ENCODE results near the gene NKX1-2. TPM values are rescaled to one million over a fixed set of nuclear protein-coding genes. Genes with fewer than 3 reads are reported as not detected.
"Not testable (repeated sequence)": the region's sequence is repeated elsewhere in the genome, so short reads cannot be mapped to it uniquely, and the experiment has no call there.

The NKX1-2 gene
- total and polyA plus RNA-seq, 2 of the 4 experiments (the other 2 are of a cell fraction), result not detected

DNA sequence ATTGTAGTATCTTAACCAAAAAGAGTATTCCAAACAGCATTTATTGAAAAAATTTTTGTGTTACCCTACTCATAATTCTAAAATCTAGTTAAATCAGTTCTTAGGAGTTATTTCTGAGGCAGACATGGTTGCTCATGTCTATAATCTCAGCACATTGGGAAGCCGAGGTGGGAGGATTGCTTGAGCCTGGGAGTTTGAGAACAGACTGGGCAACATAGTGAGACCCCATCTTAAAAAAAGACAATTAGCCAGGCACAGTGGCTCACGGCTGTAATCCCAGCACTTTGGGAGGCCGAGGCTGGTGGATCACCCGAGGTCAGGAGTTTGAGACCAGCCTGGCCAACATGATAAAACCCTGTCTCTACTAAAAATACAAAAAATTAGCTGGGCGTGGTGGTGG is 8.1 kb downstream of the NKX1-2 start:
- H3K14ac ChIP-seq (replicated peaks; ENCODE audit: low read depth, low read length); H2BK15ac ChIP-seq (ENCODE audit: low read depth, low read length); dilution Hi-C loops (cut with HindIII; ENCODE audit: low sequenced_read_pairs, unreplicated experiment); ATAC-seq (ENCODE audit: low read depth); H3K36me3 ChIP-seq (ENCODE audit: control insufficient read depth, insufficient read depth, low read length); H2BK120ac ChIP-seq (ENCODE audit: low read depth, low read length); H4K20me1 ChIP-seq (ENCODE audit: insufficient read depth, low read length); H3K4me2 ChIP-seq (ENCODE audit: low read depth, low read length); H3K18ac ChIP-seq (ENCODE audit: low read depth, low read length); H3K23ac ChIP-seq (ENCODE audit: low read depth, low read length); BruUV-seq (replicated peaks); H4K91ac ChIP-seq (ENCODE audit: insufficient read depth, low read depth, low read length); in situ Hi-C loops (cut with MboI; ENCODE audit: low sequenced_read_pairs); intact Hi-C loops (cut with micrococcal nuclease); POLR2A ChIA-PET (ENCODE audit: unreplicated experiment); H3K27ac ChIP-seq (ENCODE audit: insufficient read depth, low read length); H2AK5ac ChIP-seq (ENCODE audit: low read depth, low read length); H3K9me1 ChIP-seq (ENCODE audit: insufficient read depth, low read length); H3K9ac ChIP-seq (ENCODE audit: low read depth, low read length); H3K4me3 ChIP-seq (ENCODE audit: insufficient read depth, low read depth, low read length); H4K5ac ChIP-seq (ENCODE audit: low read depth, low read length); H3K56ac ChIP-seq (ENCODE audit: extremely low read depth, insufficient read depth, low read length); H2BK20ac ChIP-seq (ENCODE audit: low read depth, low read length); DNase-seq; H3K79me1 ChIP-seq (ENCODE audit: low read depth in 1 of 2, low read length in 2 of 2); H2AFZ ChIP-seq (replicated peaks; ENCODE audit: low read length, poor library complexity); H3K4me1 ChIP-seq (ENCODE audit: control insufficient read depth, insufficient read depth, low read length); H4K8ac ChIP-seq (ENCODE audit: low read depth in 2 of 2, low read length in 2 of 2); H2BK5ac ChIP-seq (ENCODE audit: low read depth, low read length, poor library complexity, severe bottlenecking); H3K4ac ChIP-seq (ENCODE audit: low read depth, low read length); H2AK9ac ChIP-seq (replicated peaks; ENCODE audit: low read depth, low read length, poor library complexity); H3K9me3 ChIP-seq (ENCODE audit: control insufficient read depth, insufficient read depth, low read length): not testable (repeated sequence)
- 40% methylated on average over 1 of the region's 5 CpGs; no CpG with 5 or more reads in 1 of the 2 experiments for WGBS, 2 experiments (ENCODE audit: extremely low coverage in 2 of 2, insufficient read length in 1 of 2)
- peaks cover 23% of the 10 kb centered on the region for H3K27me3 ChIP-seq (ENCODE audit: control insufficient read depth, insufficient read depth, low read length)
- CTCF ChIA-PET, result interaction anchor here (0.7 kb wide), 1 partner anchor 23 kb away, joined by 3 read pairs; the partner anchor contains the start of gene OAT
